OCI-LY7 (cell line): ENCODE results near the gene THAP2. TPM values are rescaled to one million over a fixed set of nuclear protein-coding genes. Genes with fewer than 3 reads are reported as not detected.
A peak's percentile ranks its signal among the peaks of the same experiment; 100 is the strongest.

ENCODE experiments used
- BruUV-seq: library from RNA; stranded (reverse); fragments of 400-500 nt; replicated peaks from 2 replicates; lab custom pipeline; 2021; lab: Mats Ljungman, UMichigan
- CTCF ChIA-PET: fragments of 300-600 bp; sonication (Branson Sonifier 250); formaldehyde crosslinking; loops from one replicate; lab custom pipeline; 2022; ENCODE audit warnings: antibody characterized with exemption; ENCODE audit not compliant: unreplicated experiment; lab: Charles Lee
- POLR2A ChIA-PET: fragments of 300-600 bp; sonication (Branson Sonifier 250); formaldehyde crosslinking; loops from one replicate; lab custom pipeline; 2022; ENCODE audit warnings: antibody characterized with exemption; lab: Charles Lee
- DNase-seq: peaks from one replicate; pipeline ENCODE4 v3.0.0-alpha.2; 2015; ENCODE audit warnings: low spot score
- H2AFZ ChIP-seq: fragments of 200-600 bp; sonication (generic), shearing (Covaris generic); 2 replicates; pipeline ENCODE4 v1.6.1; 2014; ENCODE audit warnings: mild to moderate bottlenecking, antibody characterized with exemption, low read length, moderate library complexity
- H3K27ac ChIP-seq: fragments of 200-600 bp; sonication (generic); 2 replicates; pipeline ENCODE4 v1.5.1; 2014; ENCODE audit warnings: mixed run types, low read depth, mild to moderate bottlenecking, moderate library complexity, low read length, inconsistent platforms; ENCODE audit not compliant: poor library complexity, severe bottlenecking
- H3K36me3 ChIP-seq: fragments of 200-600 bp; sonication (generic); 2 replicates; pipeline ENCODE4 v1.6.1; 2014; ENCODE audit warnings: mild to moderate bottlenecking, antibody characterized with exemption, low read length, moderate library complexity, mixed read lengths; ENCODE audit not compliant: insufficient read depth
- H3K4me1 ChIP-seq: fragments of 200-600 bp; sonication (generic); 2 replicates; pipeline ENCODE4 v1.5.1; 2014; ENCODE audit warnings: mild to moderate bottlenecking, low read length; ENCODE audit not compliant: insufficient read depth, poor library complexity, severe bottlenecking
- H3K4me2 ChIP-seq: fragments of 200-600 bp; sonication (generic); 2 replicates; pipeline ENCODE4 v1.6.1; 2014; ENCODE audit warnings: mild to moderate bottlenecking, low read length
- H3K4me3 ChIP-seq: fragments of 200-600 bp; sonication (generic); 2 replicates; pipeline ENCODE4 v1.5.1; 2014; ENCODE audit warnings: mild to moderate bottlenecking, low read depth, low read length; ENCODE audit not compliant: poor library complexity, severe bottlenecking
- H3K79me2 ChIP-seq: fragments of 200-600 bp; sonication (generic); 2 replicates; pipeline ENCODE4 v1.6.1; 2016; ENCODE audit warnings: low read depth, mild to moderate bottlenecking, low read length, moderate library complexity, mixed read lengths; ENCODE audit not compliant: insufficient read depth
- H3K9me2 ChIP-seq: fragments of 200-600 bp; sonication (generic); 2 replicates; pipeline ENCODE4 v1.6.1; 2016; ENCODE audit warnings: mild to moderate bottlenecking, low read length, mixed read lengths; ENCODE audit not compliant: insufficient read depth
- H3K9me3 ChIP-seq: fragments of 200-600 bp; sonication (generic); 2 replicates; pipeline ENCODE4 v1.6.1; 2014; ENCODE audit warnings: mild to moderate bottlenecking, mixed run types, low read length, mixed read lengths
- H4K20me1 ChIP-seq: fragments of 200-600 bp; sonication (generic); 2 replicates; pipeline ENCODE4 v1.6.1; 2014; ENCODE audit warnings: mild to moderate bottlenecking, antibody characterized with exemption, low read length, moderate library complexity, mixed read lengths; ENCODE audit not compliant: insufficient read depth
- EZH2phosphoT487 ChIP-seq: fragments of 200-600 bp; sonication (generic); IDR thresholded peaks from 2 replicates; pipeline ENCODE4 v1.6.1; 2018; ENCODE audit warnings: low read depth, borderline replicate concordance, mild to moderate bottlenecking, mixed run types, antibody characterized with exemption, low read length, moderate library complexity, mixed read lengths
- intact Hi-C: fragments of 100-400 bp; cut with micrococcal nuclease; formaldehyde crosslinking; loops from one replicate; pipeline ENCODE4 v1.10.0; 2022; ENCODE audit not compliant: unreplicated experiment
- total RNA-seq, 2 experiments: library from RNA; depleted of rRNA in 1 of 2; stranded (reverse); fragments of >200 nt in 1 of 2; shearing (Covaris generic) in 1 of 2; gene quantifications; 2 replicates each; pipeline ENCODE4 v1.2.3, GENCODE V29; 2014 to 2022
- TF ChIP-seq, protein P1 (sequence below): fragments of 200-600 bp; sonication (generic); conservative IDR thresholded peaks from 2 replicates; pipeline ENCODE4 v1.5.1; 2014; ENCODE audit warnings: mild to moderate bottlenecking, antibody characterized with exemption, low read length, moderate library complexity, mixed read lengths

Gene THAP2
- total RNA-seq, 2 experiments from 2014 or later: 8.2 to 9.3 TPM

DNA sequence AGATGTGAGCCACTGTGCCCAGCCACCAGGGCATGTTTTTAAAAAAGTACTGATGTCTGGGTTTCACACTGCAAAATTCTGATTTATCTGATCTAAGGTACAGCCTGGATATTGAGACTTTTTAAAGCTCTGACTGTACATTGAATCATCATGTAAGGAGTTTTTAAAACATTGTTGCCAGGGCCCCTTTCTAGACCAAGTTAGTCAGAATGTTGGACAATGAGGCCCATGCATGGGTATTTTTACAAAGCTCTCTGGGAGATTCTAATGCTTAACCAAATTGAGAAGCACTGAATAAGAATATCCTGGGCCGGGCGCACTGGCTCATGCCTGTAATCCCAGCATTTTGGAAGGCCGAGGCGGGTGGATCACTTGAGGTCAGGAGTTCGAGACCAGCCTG is 38.5 kb downstream of the THAP2 start:
- no peaks in the 10 kb centered on the region for H3K9me2 ChIP-seq
- ChIA-PET POLR2A (interaction anchor here (1.4 kb wide), 1 partner anchor 10 kb away, joined by 5 read pairs; no protein-coding TSS in a partner anchor), CTCF (no interaction called here)
- intact Hi-C loops: no loop called here
- BruUV-seq: no TSS peak
- H3K27ac ChIP-seq: no peak overlapping the region
- DNase-seq: no peak
- no peaks in the 10 kb centered on the region for H3K79me2 ChIP-seq
- H3K4me1 ChIP-seq: peaks cover 4% of the 10 kb centered on the region
- peaks cover 89% of the 10 kb centered on the region for H3K36me3 ChIP-seq
- TF ChIP-seq EZH2phosphoT487: no peak
- TF ChIP-seq, protein P1, sequence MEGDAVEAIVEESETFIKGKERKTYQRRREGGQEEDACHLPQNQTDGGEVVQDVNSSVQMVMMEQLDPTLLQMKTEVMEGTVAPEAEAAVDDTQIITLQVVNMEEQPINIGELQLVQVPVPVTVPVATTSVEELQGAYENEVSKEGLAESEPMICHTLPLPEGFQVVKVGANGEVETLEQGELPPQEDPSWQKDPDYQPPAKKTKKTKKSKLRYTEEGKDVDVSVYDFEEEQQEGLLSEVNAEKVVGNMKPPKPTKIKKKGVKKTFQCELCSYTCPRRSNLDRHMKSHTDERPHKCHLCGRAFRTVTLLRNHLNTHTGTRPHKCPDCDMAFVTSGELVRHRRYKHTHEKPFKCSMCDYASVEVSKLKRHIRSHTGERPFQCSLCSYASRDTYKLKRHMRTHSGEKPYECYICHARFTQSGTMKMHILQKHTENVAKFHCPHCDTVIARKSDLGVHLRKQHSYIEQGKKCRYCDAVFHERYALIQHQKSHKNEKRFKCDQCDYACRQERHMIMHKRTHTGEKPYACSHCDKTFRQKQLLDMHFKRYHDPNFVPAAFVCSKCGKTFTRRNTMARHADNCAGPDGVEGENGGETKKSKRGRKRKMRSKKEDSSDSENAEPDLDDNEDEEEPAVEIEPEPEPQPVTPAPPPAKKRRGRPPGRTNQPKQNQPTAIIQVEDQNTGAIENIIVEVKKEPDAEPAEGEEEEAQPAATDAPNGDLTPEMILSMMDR: no peak
- H4K20me1 ChIP-seq: no peaks in the 10 kb centered on the region
- H2AFZ ChIP-seq: no peak overlapping the region
- no peak overlapping the region for H3K4me3 ChIP-seq
- no peak overlapping the region for H3K4me2 ChIP-seq
- H3K9me3 ChIP-seq: no peaks in the 10 kb centered on the region

DNA sequence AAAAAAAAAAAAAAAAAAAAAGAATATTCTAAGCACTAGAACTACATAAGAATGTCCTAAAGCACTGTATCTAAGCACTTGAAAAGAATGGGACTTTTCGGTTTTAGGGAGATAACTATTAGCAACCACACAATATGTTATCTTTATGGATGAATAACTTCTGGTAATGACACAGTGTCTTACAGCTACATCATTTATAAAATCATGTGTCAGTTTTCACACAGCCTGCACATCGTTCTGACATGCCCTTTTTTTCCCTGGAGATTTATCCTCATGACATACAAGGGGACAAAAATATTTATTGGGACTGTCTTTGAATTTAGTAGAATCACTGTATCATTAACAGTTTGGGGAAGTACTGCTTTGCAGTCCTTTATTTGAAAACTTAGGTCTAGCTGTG is 39.1 kb downstream of the THAP2 start:
- H3K27ac ChIP-seq: no peak overlapping the region
- intact Hi-C loops: no loop called here
- BruUV-seq: TSS peak; percentile 12
- H3K4me2 ChIP-seq: no peak overlapping the region
- H3K4me1 ChIP-seq: no peaks in the 10 kb centered on the region
- H3K4me3 ChIP-seq: no peak overlapping the region
- no peak overlapping the region for H2AFZ ChIP-seq
- TF ChIP-seq EZH2phosphoT487: no peak
- TF ChIP-seq, protein P1: no peak
- ChIA-PET POLR2A (interaction anchor here (0.6 to 1.5 kb wide), 10 partner anchors 9 to 1645 kb away, joined by 3 to 7 read pairs (median 4); partner anchors contain the start of genes TMEM19 and ZFC3H1), CTCF (no interaction called here)
- no peaks in the 10 kb centered on the region for H4K20me1 ChIP-seq
- peaks cover 85% of the 10 kb centered on the region for H3K36me3 ChIP-seq
- H3K79me2 ChIP-seq: no peaks in the 10 kb centered on the region
- no peaks in the 10 kb centered on the region for H3K9me3 ChIP-seq
- H3K9me2 ChIP-seq: no peaks in the 10 kb centered on the region
- DNase-seq: no peak

DNA sequence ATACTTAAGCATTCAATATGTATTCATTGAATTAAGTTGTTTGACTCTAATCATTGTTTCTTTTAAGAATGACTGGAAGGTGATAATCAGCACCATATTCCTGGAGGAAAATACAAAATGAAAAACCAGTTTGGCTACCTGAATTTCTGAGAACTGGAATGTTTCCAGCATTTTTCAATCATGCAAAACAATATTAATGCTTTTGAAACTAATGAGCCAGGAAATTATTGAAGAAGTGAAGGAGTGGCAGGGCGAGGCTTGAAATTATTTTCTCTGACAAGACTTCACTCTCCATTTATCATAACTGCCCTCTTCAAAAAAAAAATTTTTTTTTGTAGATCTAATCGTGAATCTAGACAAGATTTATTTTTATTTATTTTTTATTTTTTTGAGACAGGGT is 40.8 kb downstream of the THAP2 start:
- no peaks in the 10 kb centered on the region for H3K9me2 ChIP-seq
- H3K4me1 ChIP-seq: no peaks in the 10 kb centered on the region
- no peaks in the 10 kb centered on the region for H3K9me3 ChIP-seq
- H2AFZ ChIP-seq: no peak overlapping the region
- ChIA-PET POLR2A (no interaction called here), CTCF (no interaction called here)
- no peak overlapping the region for H3K4me2 ChIP-seq
- DNase-seq: no peak
- H3K36me3 ChIP-seq: peaks cover 77% of the 10 kb centered on the region
- no peak overlapping the region for H3K27ac ChIP-seq
- TF ChIP-seq, protein P1: no peak
- no peak for TF ChIP-seq EZH2phosphoT487
- intact Hi-C loops: no loop called here
- no TSS peak for BruUV-seq
- H3K4me3 ChIP-seq: no peak overlapping the region
- no peaks in the 10 kb centered on the region for H4K20me1 ChIP-seq
- H3K79me2 ChIP-seq: no peaks in the 10 kb centered on the region
